IMR-90 (cell line): ENCODE results near the gene HPSE. TPM values are rescaled to one million over a fixed set of nuclear protein-coding genes. Genes with fewer than 3 reads are reported as not detected.

Source experiments
- ATAC-seq: fragments of 200-7000 bp; cut with Tn5 transposase; 2 replicates; pipeline ENCODE4 v1.9.1; 2020; ENCODE audit warnings: low read depth, mild to moderate bottlenecking, moderate library complexity
- BruUV-seq: library from RNA; stranded (reverse); fragments of 400-500 nt; replicated peaks from 2 replicates; lab custom pipeline; 2021; lab: Mats Ljungman, UMichigan
- CTCF ChIA-PET: fragments of 300-600 bp; formaldehyde crosslinking; extraction: SDS; loops from one replicate; lab custom pipeline; 2021; ENCODE audit warnings: antibody characterized with exemption; lab: Yijun Ruan, JAX
- POLR2A ChIA-PET: fragments of 300-600 bp; sonication (Branson Sonifier 250); formaldehyde crosslinking; loops from one replicate; lab custom pipeline; 2022; ENCODE audit warnings: antibody characterized with exemption; ENCODE audit not compliant: unreplicated experiment; lab: Charles Lee
- DNase-seq: peaks from one replicate; pipeline ENCODE4 v3.0.0; 2013
- H2AFZ ChIP-seq: replicated peaks from 2 replicates; pipeline ENCODE3; 2013; ENCODE audit warnings: low read length, mild to moderate bottlenecking; ENCODE audit not compliant: poor library complexity
- H2AK5ac ChIP-seq: 2 replicates; pipeline ENCODE4 v1.6.1; 2013; ENCODE audit warnings: low read depth, low read length, inconsistent platforms
- H2AK9ac ChIP-seq: replicated peaks from 2 replicates; pipeline ENCODE3; 2013; ENCODE audit warnings: mild to moderate bottlenecking, low read depth, low read length, moderate library complexity; ENCODE audit not compliant: poor library complexity
- H2BK120ac ChIP-seq: 2 replicates; pipeline ENCODE4 v1.6.1; 2013; ENCODE audit warnings: low read depth, low read length, inconsistent platforms
- H2BK15ac ChIP-seq: 3 replicates; pipeline ENCODE4 v1.6.1; 2013; ENCODE audit warnings: low read depth, low read length, inconsistent platforms
- H2BK20ac ChIP-seq: 2 replicates; pipeline ENCODE4 v1.6.1; 2013; ENCODE audit warnings: low read depth, mild to moderate bottlenecking, inconsistent platforms, low read length, moderate library complexity
- H2BK5ac ChIP-seq: 2 replicates; pipeline ENCODE4 v1.6.1; 2013; ENCODE audit warnings: mild to moderate bottlenecking, low read depth, low read length, inconsistent platforms; ENCODE audit not compliant: poor library complexity, severe bottlenecking
- H3K14ac ChIP-seq: replicated peaks from 2 replicates; pipeline ENCODE4 v1.6.1; 2013; ENCODE audit warnings: low read depth, low read length, inconsistent platforms
- H3K18ac ChIP-seq: 2 replicates; pipeline ENCODE4 v1.6.1; 2013; ENCODE audit warnings: low read depth, low read length, control low read depth
- H3K23ac ChIP-seq: 2 replicates; pipeline ENCODE4 v1.6.1; 2013; ENCODE audit warnings: low read depth, low read length, inconsistent platforms
- H3K27ac ChIP-seq: 2 replicates; pipeline ENCODE4 v1.5.1; 2013; ENCODE audit warnings: mild to moderate bottlenecking, control low read depth, low read length; ENCODE audit not compliant: insufficient read depth
- H3K27me3 ChIP-seq: 2 replicates; pipeline ENCODE4 v1.6.1; 2013; ENCODE audit warnings: low read length; ENCODE audit not compliant: control insufficient read depth, insufficient read depth
- H3K36me3 ChIP-seq: 2 replicates; pipeline ENCODE4 v1.6.1; 2013; ENCODE audit warnings: low read length, mixed read lengths; ENCODE audit not compliant: control insufficient read depth, insufficient read depth
- H3K4ac ChIP-seq: 2 replicates; pipeline ENCODE4 v1.6.1; 2013; ENCODE audit warnings: low read depth, low read length, inconsistent platforms
- H3K4me1 ChIP-seq: 2 replicates; pipeline ENCODE4 v1.6.1; 2013; ENCODE audit warnings: low read length, mixed read lengths; ENCODE audit not compliant: control insufficient read depth, insufficient read depth
- H3K4me2 ChIP-seq: 2 replicates; pipeline ENCODE4 v1.6.1; 2013; ENCODE audit warnings: low read depth, mild to moderate bottlenecking, control low read depth, low read length, moderate library complexity
- H3K4me3 ChIP-seq: 2 replicates; pipeline ENCODE4 v1.5.1; 2013; ENCODE audit warnings: low read depth, mild to moderate bottlenecking, control low read depth, low read length, moderate library complexity; ENCODE audit not compliant: insufficient read depth
- H3K56ac ChIP-seq: 2 replicates; pipeline ENCODE4 v1.6.1; 2013; ENCODE audit warnings: low read length, inconsistent platforms; ENCODE audit not compliant: insufficient read depth; ENCODE audit errors: extremely low read depth
- H3K79me1 ChIP-seq, 2 experiments: 2 replicates each; pipeline ENCODE4 v1.6.1; 2013; ENCODE audit warnings: low read length in 2 of 2, inconsistent platforms in 1 of 2, low read depth in 1 of 2
- H3K9ac ChIP-seq: 2 replicates; pipeline ENCODE4 v1.6.1; 2013; ENCODE audit warnings: low read depth, low read length, control low read depth
- H3K9me1 ChIP-seq: 2 replicates; pipeline ENCODE4 v1.6.1; 2013; ENCODE audit warnings: low read length, inconsistent platforms; ENCODE audit not compliant: insufficient read depth
- H3K9me3 ChIP-seq: 2 replicates; pipeline ENCODE4 v1.6.1; 2013; ENCODE audit warnings: low read length; ENCODE audit not compliant: control insufficient read depth, insufficient read depth
- H4K20me1 ChIP-seq: 2 replicates; pipeline ENCODE4 v1.6.1; 2013; ENCODE audit warnings: low read length, inconsistent platforms; ENCODE audit not compliant: insufficient read depth
- H4K5ac ChIP-seq: 2 replicates; pipeline ENCODE4 v1.6.1; 2013; ENCODE audit warnings: mild to moderate bottlenecking, low read depth, low read length, control low read depth
- H4K8ac ChIP-seq, 2 experiments: 2 replicates each; pipeline ENCODE4 v1.6.1; 2013; ENCODE audit warnings: low read depth in 2 of 2, low read length in 2 of 2, control low read depth in 1 of 2, inconsistent platforms in 1 of 2
- H4K91ac ChIP-seq: 2 replicates; pipeline ENCODE4 v1.6.1; 2013; ENCODE audit warnings: low read depth, low read length, inconsistent platforms; ENCODE audit not compliant: insufficient read depth
- CEBPB ChIP-seq: IDR thresholded peaks from 2 replicates; pipeline ENCODE4 v1.6.1; 2012; ENCODE audit warnings: low read depth, low read length, improper control_type of control experiment
- MXI1 ChIP-seq: IDR thresholded peaks from 2 replicates; pipeline ENCODE4 v1.6.1; 2012; ENCODE audit warnings: low read depth, mild to moderate bottlenecking, low read length, moderate library complexity, borderline replicate concordance
- NFE2L2 ChIP-seq: fragments of 150-350 bp; IDR thresholded peaks from 2 replicates; pipeline ENCODE4 v1.6.1; 2016; ENCODE audit warnings: low read depth, mild to moderate bottlenecking, low read length
- WGBS, 2 experiments: methylation state at CpG; one replicate each; pipeline versions ENCODE4 v1.1.5 to v1.1.7; 2013; ENCODE audit warnings: missing lambda C conversion rate in 2 of 2; ENCODE audit not compliant: insufficient read length in 1 of 2; ENCODE audit errors: extremely low coverage in 2 of 2; 5-methylcytosine and 5-hydroxymethylcytosine counted together
- dilution Hi-C: fragments of 300-500 bp; cut with HindIII; formaldehyde crosslinking; loops from one replicate; pipeline ENCODE4 v1.14.3; 2018; ENCODE audit warnings: low sequenced_read_pairs; ENCODE audit not compliant: unreplicated experiment
- in situ Hi-C: fragments of 300-500 bp; cut with MboI; formaldehyde crosslinking; loops from 3 replicates; pipeline ENCODE4 v1.14.3; 2019; ENCODE audit warnings: low sequenced_read_pairs, inconsistent platforms, mixed read lengths
- intact Hi-C: fragments of 100-400 bp; cut with micrococcal nuclease; formaldehyde crosslinking; loops from 2 replicates; pipeline ENCODE4 v1.10.0; 2022
- polyA plus RNA-seq, 3 experiments: library from polyadenylated mRNA; depleted of rRNA; stranded (reverse); fragments of >200 nt; gene quantifications; 2 replicates each; pipeline ENCODE4 v1.2.3, GENCODE V29; 2012; ENCODE audit warnings: low replicate concordance in 1 of 3
- total RNA-seq: library from RNA; depleted of rRNA; stranded (reverse); fragments of >200 nt; gene quantifications from 2 replicates; pipeline ENCODE4 v1.2.3, GENCODE V29; 2012
- TF ChIP-seq, protein P1 (sequence below): fragments of 150-350 bp; IDR thresholded peaks from 2 replicates; pipeline ENCODE4 v1.6.1; 2017; ENCODE audit warnings: mild to moderate bottlenecking, antibody characterized with exemption, low read length, low read depth

Gene HPSE
- total and polyA plus RNA-seq, 2 of the 4 experiments (the other 2 are of a cell fraction) = under 0.01 to 0.09 TPM

DNA sequence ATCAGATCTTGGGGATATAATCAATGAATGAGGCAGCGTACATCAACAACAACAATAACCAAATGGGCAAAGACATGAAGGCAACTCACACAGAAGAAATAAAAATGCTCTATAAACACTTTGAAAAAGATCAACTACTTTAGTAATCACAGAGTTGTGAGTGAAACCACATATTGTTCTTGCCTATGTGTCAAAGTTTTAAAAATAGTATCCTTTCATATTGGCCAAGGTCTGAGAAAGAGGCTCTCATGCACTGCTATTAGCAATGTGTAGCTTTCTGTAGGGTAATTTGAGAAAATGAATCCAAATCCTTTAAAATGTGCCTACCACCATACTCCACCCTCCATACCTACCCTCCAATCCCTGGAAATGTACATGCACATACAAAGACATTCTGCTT, 75.1 kb downstream of the HPSE start:
- H3K4me1 ChIP-seq = peaks cover 8% of the 10 kb centered on the region
- dilution Hi-C loops = no loop called here
- no peak overlapping the region; the same call in 1 of the 2 replicates for H4K91ac ChIP-seq
- no peak overlapping the region for H3K4me3 ChIP-seq
- in situ Hi-C loops = loop anchor here (5.0 kb wide), 1 partner anchor 192 kb away; no protein-coding TSS in a partner anchor
- H3K36me3 ChIP-seq = peaks cover 3% of the 10 kb centered on the region; the same call in 1 of the 2 replicates
- intact Hi-C loops = no loop called here
- 0 out of 4 replicates have a peak, but pooled peaks cover 0 to 3% of the 10 kb centered on the region in 2 experiments for H3K79me1 ChIP-seq
- H3K9me3 ChIP-seq = no peaks in the 10 kb centered on the region
- no peak overlapping the region for H4K5ac ChIP-seq
- H3K18ac ChIP-seq = no peak overlapping the region; the same call in 1 of the 2 replicates
- H2AFZ ChIP-seq = no peak overlapping the region
- H3K56ac ChIP-seq = no peak overlapping the region
- CTCF ChIA-PET = interaction anchor here (1.7 kb wide), 1 partner anchor 8 kb away, joined by 4 read pairs; no protein-coding TSS in a partner anchor
- TF ChIP-seq CEBPB (no peak), MXI1 (no peak), NFE2L2 (no peak)
- TF ChIP-seq, protein P1, sequence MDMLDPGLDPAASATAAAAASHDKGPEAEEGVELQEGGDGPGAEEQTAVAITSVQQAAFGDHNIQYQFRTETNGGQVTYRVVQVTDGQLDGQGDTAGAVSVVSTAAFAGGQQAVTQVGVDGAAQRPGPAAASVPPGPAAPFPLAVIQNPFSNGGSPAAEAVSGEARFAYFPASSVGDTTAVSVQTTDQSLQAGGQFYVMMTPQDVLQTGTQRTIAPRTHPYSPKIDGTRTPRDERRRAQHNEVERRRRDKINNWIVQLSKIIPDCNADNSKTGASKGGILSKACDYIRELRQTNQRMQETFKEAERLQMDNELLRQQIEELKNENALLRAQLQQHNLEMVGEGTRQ = no peak
- H3K14ac ChIP-seq = no peak overlapping the region
- H2BK5ac ChIP-seq = no peak overlapping the region
- DNase-seq = no peak
- no peak overlapping the region for H2AK5ac ChIP-seq
- no peak overlapping the region for H3K27ac ChIP-seq
- ATAC-seq = no peak
- no peak overlapping the region for H3K9ac ChIP-seq
- no peak overlapping the region; the same call in 1 of the 2 replicates for H2BK120ac ChIP-seq
- no CpG with 5 or more reads among the region's 1 CpG for WGBS, 2 experiments
- BruUV-seq = no TSS peak
- H4K20me1 ChIP-seq = no peaks in the 10 kb centered on the region
- H4K8ac ChIP-seq = no peak overlapping the region
- H3K4ac ChIP-seq = no peak overlapping the region; the same call in 1 of the 2 replicates
- peak overlapping the region; percentile 85; the same call in 1 of the 2 replicates for H2BK20ac ChIP-seq
- H3K23ac ChIP-seq = 0 out of 2 replicates have a peak overlapping the region, but pooled peaks have one; percentile 60
- H2BK15ac ChIP-seq = 0 out of 3 replicates have a peak overlapping the region, but pooled peaks have one; percentile 55
- POLR2A ChIA-PET = no interaction called here
- H3K9me1 ChIP-seq = peaks cover 7% of the 10 kb centered on the region
- H3K4me2 ChIP-seq = no peak overlapping the region
- no peaks in the 10 kb centered on the region for H3K27me3 ChIP-seq
- no peak overlapping the region for H2AK9ac ChIP-seq
